ENCODE measurements around the gene SORBS1. TPM values are rescaled to one million over a fixed set of nuclear protein-coding genes. Genes with fewer than 3 reads are reported as not detected.
A peak's percentile ranks its signal among the peaks of the same experiment; 100 is the strongest.

Gene SORBS1
- total and polyA plus RNA-seq, 4 donors, result 13.1 to 68.9 (median 44.0) TPM

DNA sequence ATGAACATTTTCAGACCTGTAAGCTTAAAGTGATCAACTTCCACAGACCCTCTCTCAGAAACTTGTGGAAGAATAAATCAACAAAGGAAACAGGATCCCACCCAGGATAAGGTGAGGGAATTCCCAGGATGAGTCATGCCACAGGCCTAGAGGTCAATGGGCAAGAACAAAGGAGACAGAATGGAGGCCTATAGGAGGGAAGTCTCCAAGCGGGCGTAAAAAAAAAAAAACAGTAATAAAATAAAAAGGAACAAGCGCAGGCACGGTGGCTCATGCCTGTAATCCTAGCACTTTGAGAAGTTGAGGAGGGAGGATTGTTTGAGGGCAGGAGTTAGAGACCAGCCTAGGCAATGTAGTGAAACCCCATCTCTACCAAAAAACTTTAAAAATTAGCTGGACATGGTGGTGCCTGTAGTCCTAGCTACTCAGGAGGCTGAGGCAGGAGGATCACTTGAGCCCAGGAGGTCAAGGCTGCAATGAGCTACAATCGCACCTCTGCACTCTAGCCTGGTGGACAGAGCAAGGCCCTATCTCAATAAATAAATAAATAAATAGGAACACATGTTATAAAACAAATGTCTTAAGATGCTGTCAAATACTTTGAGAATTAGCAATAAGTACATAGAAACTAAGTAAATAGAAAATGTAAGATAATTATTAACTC, 8.4 kb downstream of the SORBS1 start:
- Histone ChIP-seq H3K36me3 (ENCODE audit: control insufficient read depth in 4 of 4, insufficient read depth in 4 of 4, low read length in 4 of 4) (no peaks in the 10 kb centered on the region), H3K27me3 (ENCODE audit: control insufficient read depth in 3 of 3, insufficient read depth in 3 of 3, low read length in 2 of 3) (no peaks in the 10 kb centered on the region), H3K9me3 (ENCODE audit: control insufficient read depth in 4 of 4, insufficient read depth in 3 of 4, low read length in 3 of 4) (no peaks in the 10 kb centered on the region), H3K27ac (ENCODE audit: low read depth in 1 of 2, low read length in 1 of 2) (peak overlapping the region in 1 of 2 donors; percentile 7), H3K4me1 (ENCODE audit: control insufficient read depth in 5 of 5, insufficient read depth in 5 of 5, low read length in 5 of 5) (peaks cover 0 to 31% (median 2%) of the 10 kb centered on the region in 5 donors), H3K4me3 (no peak overlapping the region), H3K9ac (ENCODE audit: insufficient read depth in 1 of 2, low read length in 2 of 2) (no peak overlapping the region)
- TF ChIP-seq CTCF (IDR thresholded peaks at IDR 0.05; ENCODE audit: control extremely low read depth, extremely low read depth), result no peak
- no peak for ATAC-seq (ENCODE audit: insufficient read depth, low FRiP score)
- 85 to 94% methylated on average over 5 of the region's 5 CpGs for WGBS, 2 donors
- no peak for DNase-seq

- Histone ChIP-seq H3K27ac (ENCODE audit: low read depth in 1 of 2, low read length in 1 of 2) (peak overlapping the region in 1 of 2 donors; percentile 39), H3K4me3 (no peak overlapping the region)
- no peak for DNase-seq
Observed at GRCh38 chr10:95550073-95550672, 11.0 kb downstream of the SORBS1 start.

DNA sequence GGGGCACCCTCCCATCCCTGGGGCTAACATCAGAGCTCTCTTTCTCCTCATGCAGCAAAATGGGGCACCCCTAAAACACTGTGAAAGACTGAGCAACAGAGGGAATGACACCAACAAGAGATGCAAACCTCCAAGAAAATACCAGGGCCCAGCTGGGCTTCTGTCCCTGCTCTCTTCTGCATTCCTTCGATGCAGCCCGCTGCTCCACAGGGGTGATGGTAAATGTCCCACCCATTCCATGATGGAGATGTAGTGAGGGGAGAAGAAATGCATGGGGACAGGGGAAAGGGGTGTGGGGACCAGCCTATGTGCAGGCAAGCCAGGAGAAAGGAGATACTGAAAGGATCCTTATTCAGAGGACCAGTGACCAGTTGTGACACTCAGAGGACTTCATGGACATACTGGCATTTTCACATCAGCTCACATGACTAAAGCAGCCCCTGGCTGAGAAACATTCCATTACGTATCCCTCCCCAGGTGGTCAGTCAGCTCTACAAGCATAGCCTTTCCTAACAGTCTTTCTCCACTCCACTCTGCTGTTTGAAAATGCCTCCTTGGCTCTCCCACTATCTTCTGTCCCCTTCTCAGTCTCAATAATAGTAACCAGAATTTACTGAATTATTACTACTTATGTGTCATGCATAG, 13.3 kb downstream of the SORBS1 start:
- H3K27me3 ChIP-seq (ENCODE audit: control insufficient read depth in 3 of 3, insufficient read depth in 3 of 3, low read length in 2 of 3), result no peaks in the 10 kb centered on the region
- ATAC-seq (ENCODE audit: insufficient read depth, low FRiP score) (no peak), DNase-seq (no peak)
- WGBS, 2 donors, result 94 to 96% methylated on average over 3 of the region's 3 CpGs
- no peak overlapping the region for H3K9ac ChIP-seq (ENCODE audit: insufficient read depth in 1 of 2, low read length in 2 of 2)
- no peaks in the 10 kb centered on the region for H3K9me3 ChIP-seq (ENCODE audit: control insufficient read depth in 4 of 4, insufficient read depth in 3 of 4, low read length in 3 of 4)
- no peak overlapping the region for H3K27ac ChIP-seq (ENCODE audit: low read depth in 1 of 2, low read length in 1 of 2)
- TF ChIP-seq CTCF (IDR thresholded peaks at IDR 0.05; ENCODE audit: control extremely low read depth, extremely low read depth), result no peak
- H3K4me1 ChIP-seq (ENCODE audit: control insufficient read depth in 5 of 5, insufficient read depth in 5 of 5, low read length in 5 of 5), result peaks cover 0 to 36% (median 2%) of the 10 kb centered on the region in 5 donors
- H3K4me3 ChIP-seq, result no peak overlapping the region
- H3K36me3 ChIP-seq (ENCODE audit: control insufficient read depth in 4 of 4, insufficient read depth in 4 of 4, low read length in 4 of 4), result no peaks in the 10 kb centered on the region

More at GRCh38 chr10:95550073-95550672, 11.0 kb downstream of the SORBS1 start:
- Histone ChIP-seq H3K27me3 (ENCODE audit: control insufficient read depth in 3 of 3, insufficient read depth in 3 of 3, low read length in 2 of 3) (no peaks in the 10 kb centered on the region), H3K36me3 (ENCODE audit: control insufficient read depth in 4 of 4, insufficient read depth in 4 of 4, low read length in 4 of 4) (no peaks in the 10 kb centered on the region), H3K9ac (ENCODE audit: insufficient read depth in 1 of 2, low read length in 2 of 2) (no peak overlapping the region), H3K9me3 (ENCODE audit: control insufficient read depth in 4 of 4, insufficient read depth in 3 of 4, low read length in 3 of 4) (no peaks in the 10 kb centered on the region), H3K4me1 (ENCODE audit: control insufficient read depth in 5 of 5, insufficient read depth in 5 of 5, low read length in 5 of 5) (peaks cover 0 to 19% (median 2%) of the 10 kb centered on the region in 5 donors)
- no peak for ATAC-seq (ENCODE audit: insufficient read depth, low FRiP score)
- 75 to 91% methylated on average over 10 of the region's 10 CpGs for WGBS, 2 donors
- TF ChIP-seq CTCF (IDR thresholded peaks at IDR 0.05; ENCODE audit: control extremely low read depth, extremely low read depth), result no peak

All from lung (tissue), 12 donors.